GM23248 (cell line): Measurements from ENCODE around the gene TEX26.

Experiments
- EZH2 ChIP-seq: fragments of 200-600 bp; sonication (generic); IDR thresholded peaks from 2 replicates; pipeline ENCODE4 v1.6.1; 2018; ENCODE audit warnings: antibody characterized with exemption, mild to moderate bottlenecking; ENCODE audit not compliant: insufficient read depth, poor library complexity, severe bottlenecking
- EZH2phosphoT487 ChIP-seq: fragments of 200-600 bp; sonication (generic); IDR thresholded peaks from 2 replicates; pipeline ENCODE4 v1.6.1; 2018; ENCODE audit warnings: antibody characterized with exemption, moderate library complexity, mild to moderate bottlenecking, low read depth; ENCODE audit not compliant: insufficient read depth

DNA sequence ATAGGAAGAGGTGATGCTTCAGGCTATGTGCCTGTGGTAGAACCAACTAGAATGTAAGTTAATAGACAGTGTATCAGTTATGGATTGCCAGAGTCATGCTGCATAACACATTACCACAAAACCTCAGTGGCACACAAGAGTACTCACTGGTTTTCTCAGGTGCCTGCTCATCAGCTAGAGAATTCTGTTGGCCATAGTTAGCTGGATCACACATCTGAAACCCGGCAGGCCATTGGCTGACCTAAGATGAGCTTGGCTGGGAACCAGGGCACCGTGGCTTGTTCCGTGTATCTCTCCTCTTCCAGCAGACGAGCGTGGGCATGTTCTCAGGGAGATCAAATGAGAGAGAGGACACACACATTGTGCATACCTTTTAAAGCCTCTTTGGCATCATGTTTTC lies 76.7 kb downstream of the TEX26 start:
- TF ChIP-seq EZH2phosphoT487: no peak
- no peak for TF ChIP-seq EZH2
